HL-60 (cell line): Measurements from ENCODE around the gene TMEM255B.

Experiments used
- DNase-seq, 2 experiments: peaks; one replicate each; pipeline ENCODE4 v3.0.0-alpha.2; 2010 to 2020; ENCODE audit warnings: low read depth in 1 of 2, low spot score in 1 of 2
- H3K27ac ChIP-seq: fragments of 250-450 bp; sonication (Bioruptor Pico); replicated peaks from 2 replicates; pipeline ENCODE4 v1.5.1; 2020; ENCODE audit warnings: mild to moderate bottlenecking, moderate library complexity
- H3K27me3 ChIP-seq: fragments of 250-450 bp; sonication (Bioruptor Pico); 2 replicates; pipeline ENCODE4 v1.5.1; 2021; ENCODE audit warnings: mild to moderate bottlenecking, moderate library complexity; ENCODE audit not compliant: insufficient read depth, poor library complexity, severe bottlenecking
- H3K4me3 ChIP-seq: replicated peaks from 2 replicates; pipeline ENCODE4 v1.5.1; 2011; ENCODE audit warnings: mild to moderate bottlenecking, control low read depth, low read length; ENCODE audit not compliant: insufficient read depth
- CTCF ChIP-seq: IDR thresholded peaks from one replicate; pipeline ENCODE4 v1.5.1; 2011; ENCODE audit warnings: low read length, control low read depth, inconsistent platforms; ENCODE audit not compliant: insufficient read depth
- GABPA ChIP-seq: IDR thresholded peaks from 2 replicates; pipeline ENCODE4 v1.6.1; 2012; ENCODE audit warnings: low read depth
- POLR2AphosphoS5 ChIP-seq: IDR thresholded peaks from 2 replicates; pipeline ENCODE4 v1.6.1; 2012; ENCODE audit warnings: low read depth
- REST ChIP-seq: IDR thresholded peaks from 2 replicates; pipeline ENCODE4 v1.6.1; 2012; ENCODE audit warnings: low read depth; ENCODE audit not compliant: insufficient replicate concordance
- SPI1 ChIP-seq: IDR thresholded peaks from 2 replicates; pipeline ENCODE4 v1.6.1; 2012; ENCODE audit warnings: low read depth, mild to moderate bottlenecking, borderline replicate concordance

Gene TMEM255B

DNA sequence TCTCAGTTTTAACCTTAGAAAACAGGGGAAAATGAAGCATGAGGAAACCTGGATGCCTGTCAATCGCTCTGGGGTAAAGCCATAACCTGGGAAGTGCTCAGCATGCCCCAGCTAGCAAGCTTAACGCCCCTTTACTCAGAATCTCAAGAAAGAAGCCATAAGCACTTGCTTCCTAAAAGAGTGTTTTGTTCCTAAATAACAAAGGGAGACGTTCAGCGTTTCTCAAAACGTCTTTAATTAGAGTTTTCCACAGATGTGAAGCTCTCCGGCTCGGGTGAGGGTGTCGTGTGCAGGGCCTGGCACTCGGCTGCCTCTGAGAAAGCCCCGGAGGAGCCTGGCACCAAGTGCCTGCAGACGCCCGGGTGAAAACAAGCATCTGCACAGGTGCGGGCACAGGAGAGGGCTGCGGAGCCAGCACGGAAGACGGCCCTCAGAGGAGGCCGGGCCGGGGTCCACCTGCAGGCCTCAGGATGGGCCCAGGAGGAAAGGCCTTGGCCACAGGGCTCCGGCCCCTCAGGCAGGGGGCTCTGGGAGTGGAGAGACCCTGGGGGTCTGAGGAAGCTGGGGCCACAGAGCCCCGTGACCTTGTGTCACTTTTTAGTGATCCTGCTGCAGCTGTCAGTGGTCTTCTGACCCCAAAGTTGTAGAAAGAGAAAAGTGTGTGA is 98.6 kb downstream of the TMEM255B start:
- no peak overlapping the region for H3K4me3 ChIP-seq
- H3K27ac ChIP-seq = no peak overlapping the region
- DNase-seq = no peak
- TF ChIP-seq SPI1 (no peak), CTCF (no peak), GABPA (no peak), POLR2AphosphoS5 (no peak), REST (no peak)
- H3K27me3 ChIP-seq = peaks cover 18% of the 10 kb centered on the region

- Histone ChIP-seq H3K4me3 (no peak overlapping the region), H3K27ac (no peak overlapping the region), H3K27me3 (peaks cover 27% of the 10 kb centered on the region)
- no peak for DNase-seq
- no peak for TF ChIP-seq POLR2AphosphoS5
- no peak for TF ChIP-seq REST
- no peak for TF ChIP-seq GABPA
- no peak for TF ChIP-seq CTCF
- no peak for TF ChIP-seq SPI1
Measured at GRCh38 chr13:113859311-113860050, 100.5 kb downstream of the TMEM255B start.

GRCh38 chr13:113860051-113860664 is 101.1 kb downstream of the TMEM255B start:
- H3K4me3 ChIP-seq = no peak overlapping the region
- TF ChIP-seq REST (no peak), POLR2AphosphoS5 (no peak), CTCF (no peak), SPI1 (no peak), GABPA (no peak)
- no peak overlapping the region for H3K27ac ChIP-seq
- no peak for DNase-seq
- peaks cover 34% of the 10 kb centered on the region for H3K27me3 ChIP-seq
